ENCODE results near the gene LYL1. TPM values are rescaled to one million over a fixed set of nuclear protein-coding genes. Genes with fewer than 3 reads are reported as not detected.

The LYL1 gene
- total RNA-seq, 2 donors from 2014 or later, result 4.6 to 13.3 TPM

GRCh38 chr19:13087295-13087694, 15.4 kb downstream of the LYL1 start:
- Histone ChIP-seq H3K27me3 (replicated peaks; ENCODE audit: insufficient read depth) (no peaks in the 10 kb centered on the region), H3K36me3 (peaks cover 0 to 3% of the 10 kb centered on the region in 2 donors), H3K9me3 (no peaks in the 10 kb centered on the region), H3K27ac (peak overlapping the region; percentile 3 to 79), H3K4me1 (replicated peaks) (peaks cover 5% of the 10 kb centered on the region), H3K4me3 (no peak overlapping the region)
- TF ChIP-seq POLR2AphosphoS5 (IDR thresholded peaks at IDR 0.05) (no peak), CTCF (IDR thresholded peaks at IDR 0.05) (no peak), POLR2A (IDR thresholded peaks at IDR 0.05) (no peak)
- intact Hi-C loops (cut with DNase I), result no loop called here
- WGBS, result 70% methylated on average over 12 of the region's 12 CpGs
- DNase-seq (ENCODE audit: low spot score), result no peak

- Histone ChIP-seq H3K27ac (peak overlapping the region; percentile 14 to 22), H3K4me1 (replicated peaks) (peaks cover 5% of the 10 kb centered on the region), H3K36me3 (peaks cover 0 to 3% of the 10 kb centered on the region in 2 donors), H3K4me3 (no peak overlapping the region), H3K9me3 (no peaks in the 10 kb centered on the region), H3K27me3 (replicated peaks; ENCODE audit: insufficient read depth) (no peaks in the 10 kb centered on the region)
- DNase-seq (ENCODE audit: low spot score), result no peak
- 60% methylated on average over 2 of the region's 2 CpGs for WGBS
- intact Hi-C loops (cut with DNase I), result no loop called here
- TF ChIP-seq CTCF (IDR thresholded peaks at IDR 0.05), result no peak
- TF ChIP-seq POLR2AphosphoS5 (IDR thresholded peaks at IDR 0.05), result no peak
- no peak for TF ChIP-seq POLR2A (IDR thresholded peaks at IDR 0.05)
These were observed 16.3 kb downstream of the LYL1 start for GRCh38 chr19:13086341-13086740.

GRCh38 chr19:13085666-13086065, 17.0 kb downstream of the LYL1 start:
- no peaks in the 10 kb centered on the region for H3K9me3 ChIP-seq
- H3K36me3 ChIP-seq, result peaks cover 0 to 3% of the 10 kb centered on the region in 2 donors
- H3K4me1 ChIP-seq (replicated peaks), result peaks cover 2% of the 10 kb centered on the region
- WGBS, result 36% methylated on average over 7 of the region's 7 CpGs
- H3K27ac ChIP-seq, result peak overlapping the region; percentile 14 to 22
- intact Hi-C loops (cut with DNase I), result no loop called here
- no peaks in the 10 kb centered on the region for H3K27me3 ChIP-seq (replicated peaks; ENCODE audit: insufficient read depth)
- TF ChIP-seq CTCF (IDR thresholded peaks at IDR 0.05) (no peak), POLR2AphosphoS5 (IDR thresholded peaks at IDR 0.05) (peak; percentile 5)
- no peak overlapping the region for H3K4me3 ChIP-seq
- no peak for DNase-seq (ENCODE audit: low spot score)

- Histone ChIP-seq H3K27ac (peak overlapping the region in 1 of 2 donors; percentile 53), H3K4me1 (replicated peaks) (peaks cover 8% of the 10 kb centered on the region), H3K9me3 (no peaks in the 10 kb centered on the region), H3K36me3 (peaks cover 0 to 3% of the 10 kb centered on the region in 2 donors), H3K27me3 (replicated peaks; ENCODE audit: insufficient read depth) (no peaks in the 10 kb centered on the region), H3K4me3 (no peak overlapping the region)
- TF ChIP-seq POLR2AphosphoS5 (IDR thresholded peaks at IDR 0.05) (no peak), CTCF (IDR thresholded peaks at IDR 0.05) (no peak), POLR2A (IDR thresholded peaks at IDR 0.05) (no peak)
- no peak for DNase-seq (ENCODE audit: low spot score)
- WGBS, result 83% methylated on average over 8 of the region's 9 CpGs
- intact Hi-C loops (cut with DNase I), result no loop called here
These were observed 19.0 kb downstream of the LYL1 start for GRCh38 chr19:13083627-13084026.

GRCh38 chr19:13083008-13083404, 19.7 kb downstream of the LYL1 start:
- intact Hi-C loops (cut with DNase I), result no loop called here
- peak overlapping the region; percentile 5 to 53 for H3K27ac ChIP-seq
- peaks cover 14% of the 10 kb centered on the region for H3K4me1 ChIP-seq (replicated peaks)
- H3K4me3 ChIP-seq, result no peak overlapping the region
- H3K9me3 ChIP-seq, result no peaks in the 10 kb centered on the region
- DNase-seq (ENCODE audit: low spot score), result no peak
- no peak for TF ChIP-seq POLR2A (IDR thresholded peaks at IDR 0.05)
- no peak for TF ChIP-seq POLR2AphosphoS5 (IDR thresholded peaks at IDR 0.05)
- no peak for TF ChIP-seq CTCF (IDR thresholded peaks at IDR 0.05)
- WGBS, result 65% methylated on average over 7 of the region's 7 CpGs
- H3K36me3 ChIP-seq, result peaks cover 0 to 3% of the 10 kb centered on the region in 2 donors
- no peaks in the 10 kb centered on the region for H3K27me3 ChIP-seq (replicated peaks; ENCODE audit: insufficient read depth)
